Thyroid gland (tissue), 4 donors: Measurements from ENCODE around the gene CMTR1.

Experiments
- CTCF ChIP-seq, 6 experiments: fragments of 200-600 bp in 3 of 6; fragments of 450-650 bp in 3 of 6; sonication (generic) in 3 of 6; IDR thresholded peaks; one replicate each; pipeline ENCODE4 v1.5.1; 2016 to 2019; ENCODE audit warnings: antibody characterized with exemption in 6 of 6, mild to moderate bottlenecking in 2 of 6, inconsistent platforms in 1 of 6, moderate library complexity in 1 of 6
- POLR2A ChIP-seq, 2 donors: fragments of 450-650 bp; IDR thresholded peaks; one replicate each; pipeline ENCODE4 v1.6.1; 2017; ENCODE audit warnings: antibody characterized with exemption in 2 of 2, mild to moderate bottlenecking in 2 of 2, moderate library complexity in 1 of 2

GRCh38 chr6:37511910-37512399, 78.9 kb downstream of the CMTR1 start:
- no peak for TF ChIP-seq POLR2A (IDR thresholded peaks at IDR 0.05)
- no peak for TF ChIP-seq CTCF (IDR thresholded peaks at IDR 0.05)
